Ishikawa (cell line): ENCODE data around the gene CACNA2D3.

Source experiments
- CEBPB ChIP-seq: IDR thresholded peaks from 2 replicates; pipeline ENCODE4 v1.6.1; 2012
- CREB1 ChIP-seq: IDR thresholded peaks from 2 replicates; pipeline ENCODE4 v1.6.1; 2012; ENCODE audit warnings: low read depth
- EGR1 ChIP-seq: IDR thresholded peaks from 2 replicates; pipeline ENCODE4 v1.6.1; 2012
- EP300 ChIP-seq: IDR thresholded peaks from 2 replicates; pipeline ENCODE4 v1.6.1; 2012; ENCODE audit warnings: borderline replicate concordance
- FOXM1 ChIP-seq: IDR thresholded peaks from 2 replicates; pipeline ENCODE4 v1.6.1; 2012; ENCODE audit warnings: low read depth, borderline replicate concordance
- MAX ChIP-seq: IDR thresholded peaks from 2 replicates; pipeline ENCODE4 v1.6.1; 2012
- NFIC ChIP-seq: IDR thresholded peaks from 2 replicates; pipeline ENCODE4 v1.6.1; 2012
- RAD21 ChIP-seq: IDR thresholded peaks from 2 replicates; pipeline ENCODE4 v1.6.1; 2012; ENCODE audit warnings: low read depth
- REST ChIP-seq: IDR thresholded peaks from 2 replicates; pipeline ENCODE4 v1.6.1; 2012; ENCODE audit warnings: low read depth, mild to moderate bottlenecking
- TAF1 ChIP-seq: IDR thresholded peaks from 2 replicates; pipeline ENCODE4 v1.6.1; 2012; ENCODE audit warnings: low read depth, mild to moderate bottlenecking
- TCF12 ChIP-seq: IDR thresholded peaks from 2 replicates; pipeline ENCODE4 v1.6.1; 2012; ENCODE audit warnings: low read depth
- TEAD4 ChIP-seq: IDR thresholded peaks from 2 replicates; pipeline ENCODE4 v1.6.1; 2012
- USF1 ChIP-seq: IDR thresholded peaks from 2 replicates; pipeline ENCODE4 v1.6.1; 2012
- YY1 ChIP-seq: IDR thresholded peaks from 2 replicates; pipeline ENCODE4 v1.6.1; 2012; ENCODE audit warnings: low read depth
- ZBTB7A ChIP-seq: IDR thresholded peaks from 2 replicates; pipeline ENCODE4 v1.6.1; 2012; ENCODE audit warnings: low read depth

CACNA2D3 gene

GRCh38 chr3:54433846-54434245, 311.5 kb downstream of the CACNA2D3 start:
- no peak for TF ChIP-seq CEBPB
- TF ChIP-seq NFIC, result no peak
- TF ChIP-seq TAF1, result no peak
- no peak for TF ChIP-seq MAX
- TF ChIP-seq TEAD4, result no peak
- no peak for TF ChIP-seq ZBTB7A
- TF ChIP-seq YY1, result no peak

GRCh38 chr3:54434756-54435155, 312.4 kb downstream of the CACNA2D3 start:
- TF ChIP-seq EGR1 (no peak), RAD21 (no peak), REST (no peak), ZBTB7A (no peak), USF1 (no peak), NFIC (no peak), YY1 (no peak), FOXM1 (no peak), TEAD4 (no peak), TCF12 (no peak), TAF1 (no peak), EP300 (no peak), CEBPB (no peak)

GRCh38 chr3:54437271-54437670, 314.9 kb downstream of the CACNA2D3 start:
- TF ChIP-seq ZBTB7A (no peak), YY1 (no peak), TEAD4 (no peak), CEBPB (no peak), MAX (no peak), EGR1 (no peak), TCF12 (no peak), USF1 (no peak)

- TF ChIP-seq MAX (no peak), USF1 (no peak), EP300 (no peak), NFIC (no peak), FOXM1 (no peak), CEBPB (no peak), TEAD4 (no peak), REST (no peak), EGR1 (no peak), YY1 (no peak)
These were observed 321.3 kb downstream of the CACNA2D3 start for GRCh38 chr3:54443561-54444161.

- TF ChIP-seq TAF1 (no peak), CREB1 (no peak), YY1 (no peak), NFIC (no peak), EP300 (no peak), ZBTB7A (no peak), REST (no peak), TCF12 (no peak), EGR1 (no peak), RAD21 (no peak), MAX (no peak)
These were observed 323.3 kb downstream of the CACNA2D3 start for GRCh38 chr3:54445630-54446029.
